Right atrium auricular region (tissue), 2 donors: ENCODE measurements around the gene CBLB. TPM values are rescaled to one million over a fixed set of nuclear protein-coding genes. Genes with fewer than 3 reads are reported as not detected.
A peak's percentile ranks its signal among the peaks of the same experiment; 100 is the strongest.

Source experiments
- DNase-seq: peaks from one replicate; pipeline ENCODE4 v3.0.0-alpha.2; 2019; ENCODE audit warnings: low spot score
- H3K27ac ChIP-seq, 2 donors: fragments of 200-600 bp; sonication (generic); 1 replicate in 1 of 2; 2 replicates in 1 of 2; pipeline ENCODE4 v1.5.1; 2016 to 2019
- H3K27me3 ChIP-seq, 2 donors: fragments of 200-600 bp; sonication (generic); one replicate each; pipeline versions ENCODE4 v1.5.1 to v1.6.0; 2017 to 2019
- H3K36me3 ChIP-seq: fragments of 200-600 bp; sonication (generic); one replicate; pipeline ENCODE4 v1.5.1; 2016
- H3K4me1 ChIP-seq, 2 donors: fragments of 200-600 bp; sonication (generic); one replicate each; pipeline versions ENCODE4 v1.5.1 to v1.6.0; 2017 to 2019
- H3K4me3 ChIP-seq, 2 donors: fragments of 200-600 bp; sonication (generic); 1 replicate in 1 of 2; 2 replicates in 1 of 2; pipeline ENCODE4 v1.5.1; 2017 to 2019; ENCODE audit warnings: mild to moderate bottlenecking in 1 of 2, moderate library complexity in 1 of 2
- H3K9me3 ChIP-seq, 2 donors: fragments of 200-600 bp; sonication (generic); one replicate each; pipeline ENCODE4 v1.5.1; 2019
- total RNA-seq, 2 donors: library from RNA; depleted of rRNA; stranded (reverse); fragments of >200 nt; gene quantifications; one replicate each; pipeline ENCODE4 v1.1.0, GENCODE V29; 2016
- TF ChIP-seq, protein P1 (sequence below), 2 donors: fragments of 200-600 bp; sonication (generic); IDR thresholded peaks; one replicate each; pipeline ENCODE4 v1.5.1; 2019; ENCODE audit warnings: antibody characterized with exemption in 2 of 2

Gene CBLB
- total RNA-seq, 2 donors from 2014 or later = 24.6 to 27.3 TPM

- peaks cover 30% of the 10 kb centered on the region for H3K36me3 ChIP-seq
Observed at GRCh38 chr3:105850593-105850992, 18.2 kb downstream of the CBLB start.

GRCh38 chr3:105848821-105849220 lies 20.0 kb downstream of the CBLB start:
- TF ChIP-seq, protein P1, sequence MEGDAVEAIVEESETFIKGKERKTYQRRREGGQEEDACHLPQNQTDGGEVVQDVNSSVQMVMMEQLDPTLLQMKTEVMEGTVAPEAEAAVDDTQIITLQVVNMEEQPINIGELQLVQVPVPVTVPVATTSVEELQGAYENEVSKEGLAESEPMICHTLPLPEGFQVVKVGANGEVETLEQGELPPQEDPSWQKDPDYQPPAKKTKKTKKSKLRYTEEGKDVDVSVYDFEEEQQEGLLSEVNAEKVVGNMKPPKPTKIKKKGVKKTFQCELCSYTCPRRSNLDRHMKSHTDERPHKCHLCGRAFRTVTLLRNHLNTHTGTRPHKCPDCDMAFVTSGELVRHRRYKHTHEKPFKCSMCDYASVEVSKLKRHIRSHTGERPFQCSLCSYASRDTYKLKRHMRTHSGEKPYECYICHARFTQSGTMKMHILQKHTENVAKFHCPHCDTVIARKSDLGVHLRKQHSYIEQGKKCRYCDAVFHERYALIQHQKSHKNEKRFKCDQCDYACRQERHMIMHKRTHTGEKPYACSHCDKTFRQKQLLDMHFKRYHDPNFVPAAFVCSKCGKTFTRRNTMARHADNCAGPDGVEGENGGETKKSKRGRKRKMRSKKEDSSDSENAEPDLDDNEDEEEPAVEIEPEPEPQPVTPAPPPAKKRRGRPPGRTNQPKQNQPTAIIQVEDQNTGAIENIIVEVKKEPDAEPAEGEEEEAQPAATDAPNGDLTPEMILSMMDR (IDR thresholded peaks at IDR 0.05) = no peak
- DNase-seq = no peak
- Histone ChIP-seq H3K4me3 (no peak overlapping the region), H3K27me3 (no peaks in the 10 kb centered on the region), H3K9me3 (no peaks in the 10 kb centered on the region), H3K36me3 (peaks cover 27% of the 10 kb centered on the region), H3K27ac (no peak overlapping the region), H3K4me1 (peaks cover 0 to 36% of the 10 kb centered on the region in 2 donors)

More at GRCh38 chr3:105850593-105850992, 18.2 kb downstream of the CBLB start:
- Histone ChIP-seq H3K27ac (no peak overlapping the region), H3K9me3 (no peaks in the 10 kb centered on the region), H3K4me1 (peaks cover 0 to 24% of the 10 kb centered on the region in 2 donors), H3K4me3 (no peak overlapping the region), H3K27me3 (no peaks in the 10 kb centered on the region)
- no peak for DNase-seq
- TF ChIP-seq, protein P1 (IDR thresholded peaks at IDR 0.05) = no peak

- Histone ChIP-seq H3K4me1 (peaks cover 0 to 39% of the 10 kb centered on the region in 2 donors), H3K36me3 (peaks cover 21% of the 10 kb centered on the region), H3K27me3 (no peaks in the 10 kb centered on the region), H3K9me3 (no peaks in the 10 kb centered on the region), H3K4me3 (no peak overlapping the region), H3K27ac (peak overlapping the region; percentile 14 to 29)
- TF ChIP-seq, protein P1 (IDR thresholded peaks at IDR 0.05) = no peak
- no peak for DNase-seq
Observed at GRCh38 chr3:105847865-105848264, 20.9 kb downstream of the CBLB start.

DNA sequence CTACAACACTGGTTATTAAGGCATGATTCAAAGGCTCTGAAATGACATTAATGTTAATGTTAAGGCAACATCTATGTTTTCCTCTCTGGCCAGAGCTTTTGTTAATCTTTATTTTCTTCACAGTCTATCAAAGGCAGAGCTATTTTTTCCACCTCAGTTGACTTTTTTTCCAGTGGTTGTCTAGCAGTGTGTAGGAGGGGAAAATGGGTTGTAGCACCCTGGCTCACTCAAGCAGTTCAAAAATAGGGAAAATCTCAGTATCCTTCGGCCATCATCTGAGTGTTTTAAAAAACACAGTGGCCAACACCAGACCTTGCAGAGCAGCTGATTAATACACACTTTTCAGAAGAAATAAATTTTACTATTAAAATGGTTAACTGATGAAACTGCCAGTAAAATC lies 21.4 kb downstream of the CBLB start:
- H3K9me3 ChIP-seq = no peaks in the 10 kb centered on the region
- peak overlapping the region; percentile 14 to 29 for H3K27ac ChIP-seq
- H3K4me3 ChIP-seq = no peak overlapping the region
- no peak for DNase-seq
- peaks cover 17% of the 10 kb centered on the region for H3K36me3 ChIP-seq
- peaks cover 0 to 42% of the 10 kb centered on the region in 2 donors for H3K4me1 ChIP-seq
- H3K27me3 ChIP-seq = no peaks in the 10 kb centered on the region
- TF ChIP-seq, protein P1 (IDR thresholded peaks at IDR 0.05) = no peak

- Histone ChIP-seq H3K27me3 (no peaks in the 10 kb centered on the region), H3K27ac (peak overlapping the region in 1 of 2 donors; percentile 14), H3K4me3 (no peak overlapping the region), H3K4me1 (peaks cover 0 to 42% of the 10 kb centered on the region in 2 donors), H3K9me3 (no peaks in the 10 kb centered on the region), H3K36me3 (peaks cover 13% of the 10 kb centered on the region)
- DNase-seq = no peak
- TF ChIP-seq, protein P1 (IDR thresholded peaks at IDR 0.05) = no peak
Observed at GRCh38 chr3:105846809-105847208, 22.0 kb downstream of the CBLB start.

DNA sequence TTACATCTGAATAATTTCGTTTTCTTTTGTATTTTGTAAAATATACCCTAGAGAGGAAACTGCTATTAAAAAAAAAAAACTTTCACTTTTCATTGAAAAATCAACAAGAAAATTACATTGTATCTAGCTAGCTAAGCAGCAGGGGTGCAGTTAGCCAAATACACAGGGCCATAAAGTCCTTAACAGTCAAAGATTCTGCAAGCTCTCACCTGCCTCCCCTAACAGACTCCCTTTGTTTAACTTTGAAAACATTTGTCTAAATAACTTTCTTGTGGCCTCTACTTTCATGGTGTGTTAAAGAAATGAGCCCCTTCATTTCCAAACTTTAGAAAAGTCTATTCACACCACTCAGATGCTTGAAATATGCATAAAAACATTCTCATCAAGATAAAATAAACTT lies 23.3 kb downstream of the CBLB start:
- H3K27me3 ChIP-seq = no peaks in the 10 kb centered on the region
- TF ChIP-seq, protein P1 (IDR thresholded peaks at IDR 0.05) = no peak
- no peak for DNase-seq
- peak overlapping the region in 1 of 2 donors; percentile 61 for H3K27ac ChIP-seq
- no peak overlapping the region for H3K4me3 ChIP-seq
- H3K36me3 ChIP-seq = no peaks in the 10 kb centered on the region
- H3K9me3 ChIP-seq = no peaks in the 10 kb centered on the region
- H3K4me1 ChIP-seq = peaks cover 0 to 42% of the 10 kb centered on the region in 2 donors
